IMR-90 (cell line): ENCODE measurements around the gene ITPR2.

Source experiments
- CEBPB ChIP-seq: IDR thresholded peaks from 2 replicates; pipeline ENCODE4 v1.6.1; 2012; ENCODE audit warnings: low read depth, low read length, improper control_type of control experiment
- MAFK ChIP-seq: IDR thresholded peaks from 2 replicates; pipeline ENCODE4 v1.6.1; 2012; ENCODE audit warnings: low read depth, low read length, improper control_type of control experiment
- MAZ ChIP-seq: IDR thresholded peaks from 2 replicates; pipeline ENCODE4 v1.6.1; 2012; ENCODE audit warnings: low read depth, mild to moderate bottlenecking, low read length, improper control_type of control experiment, moderate library complexity, borderline replicate concordance
- MXI1 ChIP-seq: IDR thresholded peaks from 2 replicates; pipeline ENCODE4 v1.6.1; 2012; ENCODE audit warnings: low read depth, mild to moderate bottlenecking, low read length, moderate library complexity, borderline replicate concordance
- NFE2L2 ChIP-seq: fragments of 150-350 bp; IDR thresholded peaks from 2 replicates; pipeline ENCODE4 v1.6.1; 2016; ENCODE audit warnings: low read depth, mild to moderate bottlenecking, low read length
- POLR2A ChIP-seq: IDR thresholded peaks from 2 replicates; pipeline ENCODE4 v1.6.1; 2012; ENCODE audit warnings: mild to moderate bottlenecking, low read depth, low read length
- RFX5 ChIP-seq: IDR thresholded peaks from 2 replicates; pipeline ENCODE4 v1.8.0; 2012; ENCODE audit warnings: low read depth, mild to moderate bottlenecking, low read length, moderate library complexity
- SMC3 ChIP-seq: fragments of 150-350 bp; IDR thresholded peaks from 2 replicates; pipeline ENCODE4 v1.6.1; 2016; ENCODE audit warnings: low read depth, mild to moderate bottlenecking, antibody characterized with exemption, low read length, moderate library complexity
- TF ChIP-seq, protein P1 (sequence below): conservative IDR thresholded peaks from 2 replicates; pipeline ENCODE4 v1.5.1; 2012; ENCODE audit warnings: mild to moderate bottlenecking, low read depth, low read length, improper control_type of control experiment
- TF ChIP-seq, protein P2 (sequence below): fragments of 150-350 bp; IDR thresholded peaks from 2 replicates; pipeline ENCODE4 v1.6.1; 2016; ENCODE audit warnings: low read depth, mild to moderate bottlenecking, low read length, moderate library complexity, borderline replicate concordance
- TF ChIP-seq, protein P3 (sequence below): fragments of 150-350 bp; IDR thresholded peaks from 2 replicates; pipeline ENCODE4 v1.6.1; 2017; ENCODE audit warnings: mild to moderate bottlenecking, antibody characterized with exemption, low read length, low read depth

DNA sequence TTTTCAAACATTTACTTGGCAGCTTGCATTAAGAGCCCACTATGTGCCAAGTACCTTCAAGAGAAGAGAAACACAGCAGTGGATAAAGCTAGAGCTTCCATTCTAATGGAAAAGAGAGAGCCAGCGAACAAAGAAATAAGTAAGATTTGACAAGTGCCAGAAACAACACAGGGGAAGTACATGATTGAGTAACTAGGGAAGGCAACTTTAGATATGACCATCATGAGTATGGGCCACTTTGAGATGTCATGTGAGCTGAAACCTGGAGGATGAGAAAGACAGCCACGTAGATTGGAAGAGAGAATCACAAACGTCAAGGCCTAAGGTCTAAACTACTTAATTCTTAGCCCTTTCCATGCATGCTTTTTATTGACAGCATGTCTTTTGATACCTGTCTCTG is 121.4 kb downstream of the ITPR2 start:
- TF ChIP-seq, protein P1, sequence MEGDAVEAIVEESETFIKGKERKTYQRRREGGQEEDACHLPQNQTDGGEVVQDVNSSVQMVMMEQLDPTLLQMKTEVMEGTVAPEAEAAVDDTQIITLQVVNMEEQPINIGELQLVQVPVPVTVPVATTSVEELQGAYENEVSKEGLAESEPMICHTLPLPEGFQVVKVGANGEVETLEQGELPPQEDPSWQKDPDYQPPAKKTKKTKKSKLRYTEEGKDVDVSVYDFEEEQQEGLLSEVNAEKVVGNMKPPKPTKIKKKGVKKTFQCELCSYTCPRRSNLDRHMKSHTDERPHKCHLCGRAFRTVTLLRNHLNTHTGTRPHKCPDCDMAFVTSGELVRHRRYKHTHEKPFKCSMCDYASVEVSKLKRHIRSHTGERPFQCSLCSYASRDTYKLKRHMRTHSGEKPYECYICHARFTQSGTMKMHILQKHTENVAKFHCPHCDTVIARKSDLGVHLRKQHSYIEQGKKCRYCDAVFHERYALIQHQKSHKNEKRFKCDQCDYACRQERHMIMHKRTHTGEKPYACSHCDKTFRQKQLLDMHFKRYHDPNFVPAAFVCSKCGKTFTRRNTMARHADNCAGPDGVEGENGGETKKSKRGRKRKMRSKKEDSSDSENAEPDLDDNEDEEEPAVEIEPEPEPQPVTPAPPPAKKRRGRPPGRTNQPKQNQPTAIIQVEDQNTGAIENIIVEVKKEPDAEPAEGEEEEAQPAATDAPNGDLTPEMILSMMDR: no peak
- TF ChIP-seq POLR2A (no peak), CEBPB (no peak), RFX5 (no peak), MAFK (no peak), SMC3 (no peak), MAZ (no peak), NFE2L2 (no peak), MXI1 (no peak)
- TF ChIP-seq, protein P2, sequence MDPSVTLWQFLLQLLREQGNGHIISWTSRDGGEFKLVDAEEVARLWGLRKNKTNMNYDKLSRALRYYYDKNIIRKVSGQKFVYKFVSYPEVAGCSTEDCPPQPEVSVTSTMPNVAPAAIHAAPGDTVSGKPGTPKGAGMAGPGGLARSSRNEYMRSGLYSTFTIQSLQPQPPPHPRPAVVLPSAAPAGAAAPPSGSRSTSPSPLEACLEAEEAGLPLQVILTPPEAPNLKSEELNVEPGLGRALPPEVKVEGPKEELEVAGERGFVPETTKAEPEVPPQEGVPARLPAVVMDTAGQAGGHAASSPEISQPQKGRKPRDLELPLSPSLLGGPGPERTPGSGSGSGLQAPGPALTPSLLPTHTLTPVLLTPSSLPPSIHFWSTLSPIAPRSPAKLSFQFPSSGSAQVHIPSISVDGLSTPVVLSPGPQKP: no peak
- TF ChIP-seq, protein P3, sequence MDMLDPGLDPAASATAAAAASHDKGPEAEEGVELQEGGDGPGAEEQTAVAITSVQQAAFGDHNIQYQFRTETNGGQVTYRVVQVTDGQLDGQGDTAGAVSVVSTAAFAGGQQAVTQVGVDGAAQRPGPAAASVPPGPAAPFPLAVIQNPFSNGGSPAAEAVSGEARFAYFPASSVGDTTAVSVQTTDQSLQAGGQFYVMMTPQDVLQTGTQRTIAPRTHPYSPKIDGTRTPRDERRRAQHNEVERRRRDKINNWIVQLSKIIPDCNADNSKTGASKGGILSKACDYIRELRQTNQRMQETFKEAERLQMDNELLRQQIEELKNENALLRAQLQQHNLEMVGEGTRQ: no peak
